Measurements from ENCODE around the gene TERB1.

The TERB1 gene

DNA sequence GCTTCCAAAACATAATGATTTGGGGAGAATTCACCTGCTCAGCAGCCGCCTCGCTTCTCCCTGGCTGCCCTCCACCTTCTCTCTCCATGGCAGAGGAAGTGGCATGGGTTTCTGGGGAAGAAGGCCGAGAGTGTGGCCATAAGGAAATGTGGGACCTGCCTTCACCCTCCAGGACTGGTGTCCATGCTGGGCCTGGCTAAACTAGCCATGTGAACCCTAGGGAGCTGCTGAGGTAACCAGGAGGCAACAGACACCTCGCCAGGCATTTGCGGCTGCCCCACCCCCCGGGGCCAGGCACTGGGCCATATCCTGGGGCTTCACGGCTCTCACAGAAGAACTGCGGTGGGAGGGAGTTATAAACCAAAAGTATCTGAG lies 94.9 kb downstream of the TERB1 start:
- Mint-ChIP-seq H3K36me3 (ENCODE audit: low read depth) (no peaks in the 10 kb centered on the region), H3K9me3 (peaks cover 11% of the 10 kb centered on the region), H3K4me3 (no peak overlapping the region), H3K27me3 (ENCODE audit: low read depth, poor library complexity) (peaks cover 12% of the 10 kb centered on the region), H3K4me1 (peaks cover 18% of the 10 kb centered on the region), H3K27ac (no peak overlapping the region)
- TF ChIP-seq, protein P1, sequence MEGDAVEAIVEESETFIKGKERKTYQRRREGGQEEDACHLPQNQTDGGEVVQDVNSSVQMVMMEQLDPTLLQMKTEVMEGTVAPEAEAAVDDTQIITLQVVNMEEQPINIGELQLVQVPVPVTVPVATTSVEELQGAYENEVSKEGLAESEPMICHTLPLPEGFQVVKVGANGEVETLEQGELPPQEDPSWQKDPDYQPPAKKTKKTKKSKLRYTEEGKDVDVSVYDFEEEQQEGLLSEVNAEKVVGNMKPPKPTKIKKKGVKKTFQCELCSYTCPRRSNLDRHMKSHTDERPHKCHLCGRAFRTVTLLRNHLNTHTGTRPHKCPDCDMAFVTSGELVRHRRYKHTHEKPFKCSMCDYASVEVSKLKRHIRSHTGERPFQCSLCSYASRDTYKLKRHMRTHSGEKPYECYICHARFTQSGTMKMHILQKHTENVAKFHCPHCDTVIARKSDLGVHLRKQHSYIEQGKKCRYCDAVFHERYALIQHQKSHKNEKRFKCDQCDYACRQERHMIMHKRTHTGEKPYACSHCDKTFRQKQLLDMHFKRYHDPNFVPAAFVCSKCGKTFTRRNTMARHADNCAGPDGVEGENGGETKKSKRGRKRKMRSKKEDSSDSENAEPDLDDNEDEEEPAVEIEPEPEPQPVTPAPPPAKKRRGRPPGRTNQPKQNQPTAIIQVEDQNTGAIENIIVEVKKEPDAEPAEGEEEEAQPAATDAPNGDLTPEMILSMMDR (IDR thresholded peaks at IDR 0.05): no peak
- DNase-seq: no peak

DNA sequence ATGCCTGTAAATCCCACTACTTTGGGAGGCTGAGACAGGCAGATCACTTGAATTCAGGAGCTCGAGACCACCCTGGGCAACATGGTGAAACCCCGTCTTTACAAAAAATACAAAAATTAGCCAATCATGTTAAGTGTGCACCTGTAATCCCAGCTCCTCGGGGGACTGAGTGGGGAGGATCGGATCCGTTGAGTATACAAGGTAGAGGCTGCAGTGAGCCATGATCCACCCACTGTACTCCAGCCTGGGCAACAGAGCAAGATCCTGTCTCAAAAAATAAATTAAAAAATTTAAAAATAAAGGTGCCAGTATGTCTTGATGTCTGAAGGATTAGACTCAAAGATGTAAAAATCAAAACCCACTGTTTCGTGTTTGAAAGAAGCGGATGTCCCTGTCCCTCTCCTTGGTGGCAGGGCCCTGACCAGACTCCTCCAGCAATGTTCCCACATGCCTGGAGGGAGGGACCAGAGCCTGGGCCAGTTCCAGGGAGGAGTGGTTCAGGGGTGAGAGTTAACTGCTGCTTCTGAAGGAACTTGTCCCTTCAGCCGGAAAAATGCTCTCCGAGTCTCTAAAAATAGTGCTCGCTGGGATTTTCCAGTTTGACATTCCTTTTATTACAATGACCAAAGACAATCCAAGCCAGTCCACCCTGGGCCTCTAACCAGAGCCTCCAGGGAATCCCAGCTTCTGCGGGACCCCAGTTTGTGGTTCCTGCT lies 95.4 kb downstream of the TERB1 start:
- Mint-ChIP-seq H3K27ac (no peak overlapping the region), H3K4me1 (peaks cover 18% of the 10 kb centered on the region), H3K9me3 (peaks cover 6% of the 10 kb centered on the region), H3K27me3 (ENCODE audit: low read depth, poor library complexity) (peaks cover 14% of the 10 kb centered on the region), H3K36me3 (ENCODE audit: low read depth) (no peaks in the 10 kb centered on the region), H3K4me3 (no peak overlapping the region)
- DNase-seq: no peak
- TF ChIP-seq, protein P1 (IDR thresholded peaks at IDR 0.05): no peak

Data from nephron progenitor cell (in vitro differentiated cells).